ENCODE results near the gene F13A1.

GRCh38 chr6:6251555-6252280, 68.7 kb downstream of the F13A1 start:
- TF ChIP-seq GATA3 (IDR thresholded peaks at IDR 0.05; ENCODE audit: low read depth, low read length) (no peak), GATA2 (IDR thresholded peaks at IDR 0.05; ENCODE audit: low read depth, low read length) (no peak)

Measured in SH-SY5Y (cell line).